Retinal pigment epithelial cell (primary cell): Measurements from ENCODE around the gene CRELD2.

ENCODE experiments used
- DNase-seq: peaks from one replicate; pipeline ENCODE4 v3.0.0-alpha.2; 2010; ENCODE audit warnings: low read depth
- H3K4me3 ChIP-seq: 2 replicates; pipeline ENCODE4 v1.5.1; 2011; ENCODE audit warnings: mild to moderate bottlenecking, low read length, control low read depth, moderate library complexity
- CTCF ChIP-seq: conservative IDR thresholded peaks from 2 replicates; pipeline ENCODE4 v1.5.1; 2011; ENCODE audit warnings: low read depth, low read length, control low read depth, inconsistent platforms

Gene CRELD2

GRCh38 chr22:49900441-49901230, 17.8 kb upstream of the CRELD2 start:
- no peak for DNase-seq
- no peak for TF ChIP-seq CTCF
- H3K4me3 ChIP-seq, result no peak overlapping the region

GRCh38 chr22:49901457-49901856, 17.0 kb upstream of the CRELD2 start:
- no peak for TF ChIP-seq CTCF
- no peak for DNase-seq
- no peak overlapping the region for H3K4me3 ChIP-seq

GRCh38 chr22:49903322-49904039, 15.0 kb upstream of the CRELD2 start:
- no peak for TF ChIP-seq CTCF
- no peak for DNase-seq
- no peak overlapping the region for H3K4me3 ChIP-seq

- TF ChIP-seq CTCF, result no peak
- DNase-seq, result no peak
- no peak overlapping the region for H3K4me3 ChIP-seq
Observed at GRCh38 chr22:49904040-49904369, 14.4 kb upstream of the CRELD2 start.

- TF ChIP-seq CTCF, result no peak
- H3K4me3 ChIP-seq, result no peak overlapping the region
- no peak for DNase-seq
Observed at GRCh38 chr22:49905465-49905864, 13.0 kb upstream of the CRELD2 start.

- DNase-seq, result no peak
- TF ChIP-seq CTCF, result no peak
- no peak overlapping the region for H3K4me3 ChIP-seq
Observed at GRCh38 chr22:49906071-49906798, 12.2 kb upstream of the CRELD2 start.
